Upper lobe of left lung (tissue), 6 donors: ENCODE measurements around the gene RYR3. TPM values are rescaled to one million over a fixed set of nuclear protein-coding genes. Genes with fewer than 3 reads are reported as not detected.

Source experiments
- ATAC-seq, 2 donors: fragments of 200-7000 bp; cut with Tn5 transposase; one replicate each; pipeline ENCODE4 v1.9.1; 2022; ENCODE audit warnings: mild to moderate bottlenecking in 2 of 2, moderate library complexity in 2 of 2; ENCODE audit not compliant: low FRiP score in 2 of 2
- DNase-seq, 2 donors: peaks; one replicate each; pipeline ENCODE4 v3.0.0-alpha.2; 2019 to 2020
- H3K27ac ChIP-seq, 4 donors: fragments of 200-600 bp; sonication (generic); one replicate each; pipeline ENCODE4 v1.5.1; 2016 to 2019
- H3K27me3 ChIP-seq, 4 donors: fragments of 200-600 bp; sonication (generic); one replicate each; pipeline ENCODE4 v1.5.1; 2017 to 2019
- H3K36me3 ChIP-seq, 4 donors: fragments of 200-600 bp; sonication (generic); one replicate each; pipeline ENCODE4 v1.5.1; 2016 to 2019
- H3K4me1 ChIP-seq, 4 donors: fragments of 200-600 bp; sonication (generic); one replicate each; pipeline ENCODE4 v1.5.1; 2018 to 2019
- H3K4me3 ChIP-seq, 4 donors: fragments of 200-600 bp; sonication (generic); one replicate each; pipeline ENCODE4 v1.5.1; 2017 to 2019; ENCODE audit warnings: mild to moderate bottlenecking in 2 of 4, moderate library complexity in 1 of 4
- H3K9me3 ChIP-seq, 4 donors: fragments of 200-600 bp; sonication (generic); one replicate each; pipeline ENCODE4 v1.5.1; 2018 to 2019
- CTCF ChIP-seq, 6 experiments: fragments of 450-650 bp in 4 of 6; fragments of 200-600 bp in 2 of 6; sonication (generic) in 2 of 6; IDR thresholded peaks; one replicate each; pipeline ENCODE4 v1.5.1; 2016 to 2019; ENCODE audit warnings: antibody characterized with exemption in 6 of 6
- EP300 ChIP-seq, 4 donors: sonication (generic); formaldehyde crosslinking; IDR thresholded peaks; one replicate each; pipeline ENCODE4 v1.5.1; 2017; ENCODE audit warnings: antibody characterized with exemption in 4 of 4, control low read depth in 2 of 4
- POLR2A ChIP-seq, 4 donors: fragments of 450-650 bp; IDR thresholded peaks; one replicate each; pipeline ENCODE4 v1.5.1; 2016 to 2017; ENCODE audit warnings: antibody characterized with exemption in 4 of 4, mild to moderate bottlenecking in 2 of 4
- POLR2AphosphoS5 ChIP-seq, 2 donors: sonication (generic); formaldehyde crosslinking; IDR thresholded peaks; one replicate each; pipeline ENCODE4 v1.5.1; 2017; ENCODE audit warnings: antibody characterized with exemption in 2 of 2
- WGBS, 2 donors: methylation state at CpG; one replicate each; pipeline ENCODE4 v1.1.5; 2017 to 2018; 5-methylcytosine and 5-hydroxymethylcytosine counted together
- total RNA-seq, 6 donors: library from RNA; depleted of rRNA in 4 of 6; stranded (reverse); fragments of >200 nt in 4 of 6; gene quantifications; one replicate each; pipeline versions ENCODE4 v1.1.0 to v1.2.1, GENCODE V29; 2016 to 2021
- donor health status: DM: no; HTN: no; CAD: no; lungs with moderate emphysema.
- donor health status: DM: no; HTN: yes; CAD: no; lungs with severe emphysema.

RYR3 gene
- total RNA-seq, 6 donors from 2014 or later = under 0.01 to 0.34 (median 0.15) TPM

- DNase-seq = no peak
- TF ChIP-seq EP300 (IDR thresholded peaks at IDR 0.05) (no peak), POLR2A (IDR thresholded peaks at IDR 0.05) (no peak)
- H3K36me3 ChIP-seq = no peaks in the 10 kb centered on the region
- H3K27ac ChIP-seq = no peak overlapping the region
- no peak for ATAC-seq
- no peaks in the 10 kb centered on the region for H3K27me3 ChIP-seq
- 36 to 38% methylated on average over 2 of the region's 2 CpGs for WGBS, 2 donors
- no peaks in the 10 kb centered on the region for H3K4me1 ChIP-seq
- no peak overlapping the region for H3K4me3 ChIP-seq
- H3K9me3 ChIP-seq = no peaks in the 10 kb centered on the region
These were observed 47.5 kb downstream of the RYR3 start for GRCh38 chr15:33358306-33358705.

- no peak overlapping the region for H3K27ac ChIP-seq
- H3K4me1 ChIP-seq = no peaks in the 10 kb centered on the region
- no peaks in the 10 kb centered on the region for H3K27me3 ChIP-seq
- no peak for TF ChIP-seq POLR2A (IDR thresholded peaks at IDR 0.05)
- no peak for TF ChIP-seq CTCF (IDR thresholded peaks at IDR 0.05)
- no peak for TF ChIP-seq POLR2AphosphoS5 (IDR thresholded peaks at IDR 0.05)
- TF ChIP-seq EP300 (IDR thresholded peaks at IDR 0.05) = no peak
- no peak for ATAC-seq
- 33 to 67% methylated on average over 1 of the region's 1 CpG for WGBS, 2 donors
- H3K9me3 ChIP-seq = no peaks in the 10 kb centered on the region
- H3K36me3 ChIP-seq = no peaks in the 10 kb centered on the region
- no peak overlapping the region for H3K4me3 ChIP-seq
- DNase-seq = no peak
These were observed 50.1 kb downstream of the RYR3 start for GRCh38 chr15:33360886-33361285.

- WGBS, 2 donors = 61 to 71% methylated on average over 3 of the region's 3 CpGs
- ATAC-seq (no peak), DNase-seq (no peak)
- no peaks in the 10 kb centered on the region for H3K36me3 ChIP-seq
- H3K4me3 ChIP-seq = no peak overlapping the region
- TF ChIP-seq POLR2AphosphoS5 (IDR thresholded peaks at IDR 0.05) (no peak), POLR2A (IDR thresholded peaks at IDR 0.05) (no peak), EP300 (IDR thresholded peaks at IDR 0.05) (no peak), CTCF (IDR thresholded peaks at IDR 0.05) (no peak)
- H3K9me3 ChIP-seq = no peaks in the 10 kb centered on the region
- no peak overlapping the region for H3K27ac ChIP-seq
- peaks cover 0 to 3% (median 0%) of the 10 kb centered on the region in 4 donors for H3K4me1 ChIP-seq
- no peaks in the 10 kb centered on the region for H3K27me3 ChIP-seq
These were observed 59.3 kb downstream of the RYR3 start for GRCh38 chr15:33369941-33370622.

GRCh38 chr15:33370623-33371020, 59.9 kb downstream of the RYR3 start:
- no peaks in the 10 kb centered on the region for H3K9me3 ChIP-seq
- WGBS, 2 donors = 83 to 90% methylated on average over 3 of the region's 3 CpGs
- ATAC-seq (no peak), DNase-seq (no peak)
- TF ChIP-seq EP300 (IDR thresholded peaks at IDR 0.05) (no peak), POLR2AphosphoS5 (IDR thresholded peaks at IDR 0.05) (no peak), CTCF (IDR thresholded peaks at IDR 0.05) (no peak), POLR2A (IDR thresholded peaks at IDR 0.05) (no peak)
- H3K4me1 ChIP-seq = peaks cover 0 to 3% (median 0%) of the 10 kb centered on the region in 4 donors
- no peaks in the 10 kb centered on the region for H3K36me3 ChIP-seq
- no peak overlapping the region for H3K27ac ChIP-seq
- H3K27me3 ChIP-seq = no peaks in the 10 kb centered on the region
- H3K4me3 ChIP-seq = no peak overlapping the region

- H3K4me3 ChIP-seq = no peak overlapping the region
- no peaks in the 10 kb centered on the region for H3K27me3 ChIP-seq
- ATAC-seq = no peak
- peaks cover 0 to 3% (median 0%) of the 10 kb centered on the region in 4 donors for H3K4me1 ChIP-seq
- TF ChIP-seq CTCF (IDR thresholded peaks at IDR 0.05) = no peak
- no peak for TF ChIP-seq EP300 (IDR thresholded peaks at IDR 0.05)
- no peak for TF ChIP-seq POLR2A (IDR thresholded peaks at IDR 0.05)
- no peak for TF ChIP-seq POLR2AphosphoS5 (IDR thresholded peaks at IDR 0.05)
- no peaks in the 10 kb centered on the region for H3K9me3 ChIP-seq
- no peaks in the 10 kb centered on the region for H3K36me3 ChIP-seq
- no peak for DNase-seq
- 76 to 78% methylated on average over 3 of the region's 3 CpGs for WGBS, 2 donors
- no peak overlapping the region for H3K27ac ChIP-seq
These were observed 60.4 kb downstream of the RYR3 start for GRCh38 chr15:33371159-33371558.
